Ammon's horn (tissue), 1 donor: ENCODE data around the gene TNFSF8.

ENCODE experiments used
- DNase-seq: peaks from one replicate; pipeline ENCODE4 v3.0.0-alpha.2; 2016; ENCODE audit warnings: low spot score

TNFSF8 gene

GRCh38 chr9:114930056-114930812 is at the start of gene TNFSF8:
Gene TNFSF8 (minus strand): TSS chr9:114930591. CDS start chr9:114930303, 288 bp downstream.
- DNase-seq = peak; percentile 32

GRCh38 chr9:114973216-114973615 is 42.8 kb upstream of the TNFSF8 start:
- DNase-seq = no peak

GRCh38 chr9:114972510-114973136 is 42.2 kb upstream of the TNFSF8 start:
- no peak for DNase-seq

GRCh38 chr9:114969269-114969668 is 38.9 kb upstream of the TNFSF8 start:
- DNase-seq = no peak

GRCh38 chr9:114968671-114969070 is 38.3 kb upstream of the TNFSF8 start:
- DNase-seq = no peak

- DNase-seq = no peak
These were observed 35.2 kb upstream of the TNFSF8 start for GRCh38 chr9:114965564-114965963.

- no peak for DNase-seq
These were observed 32.4 kb upstream of the TNFSF8 start for GRCh38 chr9:114962809-114963208.

- DNase-seq = no peak
These were observed 29.9 kb upstream of the TNFSF8 start for GRCh38 chr9:114960276-114960675.

- DNase-seq = no peak
These were observed 28.4 kb upstream of the TNFSF8 start for GRCh38 chr9:114958844-114959235.

- DNase-seq = peak; percentile 62
These were observed 27.8 kb upstream of the TNFSF8 start for GRCh38 chr9:114958021-114958843.

- no peak for DNase-seq
These were observed 27.2 kb upstream of the TNFSF8 start for GRCh38 chr9:114957558-114957957.

- peak; percentile 56 for DNase-seq
These were observed 24.7 kb upstream of the TNFSF8 start for GRCh38 chr9:114954956-114955582.

GRCh38 chr9:114953959-114954358 is 23.6 kb upstream of the TNFSF8 start:
- DNase-seq = peak; percentile 62

GRCh38 chr9:114953046-114953445 is 22.7 kb upstream of the TNFSF8 start:
- no peak for DNase-seq

GRCh38 chr9:114950761-114951160 is 20.4 kb upstream of the TNFSF8 start:
- no peak for DNase-seq

GRCh38 chr9:114947058-114947457 is 16.7 kb upstream of the TNFSF8 start:
- DNase-seq = no peak

GRCh38 chr9:114945616-114946412 is 15.4 kb upstream of the TNFSF8 start:
- no peak for DNase-seq

- no peak for DNase-seq
These were observed 11.0 kb upstream of the TNFSF8 start for GRCh38 chr9:114941376-114941775.

GRCh38 chr9:114938687-114939575 is 8.5 kb upstream of the TNFSF8 start:
- DNase-seq = no peak

- no peak for DNase-seq
These were observed 7.1 kb upstream of the TNFSF8 start for GRCh38 chr9:114937516-114937915.
